Uterus (tissue), 2 donors: ENCODE results near the gene MSRB3.

Experiments used
- CTCF ChIP-seq, 4 experiments: fragments of 200-600 bp in 2 of 4; fragments of 450-650 bp in 2 of 4; sonication (generic) in 2 of 4; IDR thresholded peaks; one replicate each; pipeline ENCODE4 v1.5.1; 2016 to 2019; ENCODE audit warnings: antibody characterized with exemption in 4 of 4, mild to moderate bottlenecking in 2 of 4, moderate library complexity in 1 of 4
- POLR2A ChIP-seq, 2 donors: fragments of 450-650 bp; IDR thresholded peaks; one replicate each; pipeline ENCODE4 v1.6.1; 2016; ENCODE audit warnings: antibody characterized with exemption in 2 of 2, mild to moderate bottlenecking in 1 of 2, moderate library complexity in 1 of 2

DNA sequence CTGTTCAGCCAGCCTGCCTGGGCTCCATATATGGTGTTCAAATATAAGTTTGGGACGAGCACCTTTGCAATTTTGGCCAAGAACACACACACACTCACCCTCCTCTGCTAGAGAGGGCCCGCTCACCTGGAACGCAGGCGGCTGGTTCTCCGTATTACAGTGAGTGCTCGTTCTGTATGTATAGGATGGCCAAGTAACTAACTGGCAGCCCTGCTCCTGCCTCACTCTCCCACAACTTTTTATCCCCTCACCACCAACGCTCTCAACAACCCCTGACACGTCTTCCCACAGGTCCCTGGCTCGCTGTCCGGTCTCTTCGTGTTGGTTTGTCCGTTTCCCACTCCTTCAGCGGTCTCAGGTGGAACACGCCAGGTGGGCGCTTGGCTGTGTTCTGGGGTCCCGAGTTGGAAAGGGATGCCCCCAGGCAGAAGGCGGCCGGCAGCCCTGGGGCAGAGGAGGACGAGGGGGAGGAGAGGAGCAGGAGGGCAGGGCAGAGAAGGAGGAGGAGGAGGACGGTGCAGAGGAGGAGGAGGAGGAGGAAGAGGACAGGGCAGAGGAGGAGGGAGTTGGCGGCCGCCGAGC, 398 bp upstream of the MSRB3 start:
- TF ChIP-seq POLR2A (IDR thresholded peaks at IDR 0.05) (no peak), CTCF (IDR thresholded peaks at IDR 0.05) (no peak)
